Measurements from ENCODE around the gene SHOX. TPM values are rescaled to one million over a fixed set of nuclear protein-coding genes. Genes with fewer than 3 reads are reported as not detected.
"Not testable (repeated sequence)": the region's sequence is repeated elsewhere in the genome, so short reads cannot be mapped to it uniquely, and the experiment has no call there.

SHOX gene
- total RNA-seq, 1 donor from 2014 or later: not detected

DNA sequence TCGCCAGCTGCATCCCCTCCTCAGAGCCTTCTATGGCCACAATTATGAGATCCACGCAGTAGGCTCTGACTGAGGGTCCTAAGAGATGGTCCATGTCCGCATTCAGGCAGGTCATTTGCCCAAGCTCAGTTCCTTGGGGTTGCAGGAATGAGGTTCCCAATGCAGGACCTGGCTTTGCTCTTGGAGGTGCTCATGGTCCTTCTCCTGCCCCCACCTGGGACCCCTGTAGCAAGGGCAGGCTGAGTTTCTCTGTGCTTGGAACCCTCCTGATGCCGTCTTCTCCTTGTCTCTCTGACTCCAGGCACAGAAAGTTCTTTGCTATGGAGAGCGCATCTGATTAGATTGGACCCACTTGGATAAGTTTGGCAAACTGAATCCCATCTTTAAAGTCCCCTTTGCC lies 16.5 kb upstream of the SHOX start:
- intact Hi-C loops (cut with micrococcal nuclease): no loop called here
- no peak for DNase-seq (ENCODE audit: low spot score)
- Mint-ChIP-seq H3K27ac (no peak overlapping the region), H3K4me3 (no peak overlapping the region), H3K4me1 (ENCODE audit: low read depth) (no peaks in the 10 kb centered on the region), H3K9me3 (peaks cover 9% of the 10 kb centered on the region), H3K27me3 (ENCODE audit: insufficient read depth) (peaks cover 5% of the 10 kb centered on the region), H3K36me3 (ENCODE audit: low read depth) (no peaks in the 10 kb centered on the region)

DNA sequence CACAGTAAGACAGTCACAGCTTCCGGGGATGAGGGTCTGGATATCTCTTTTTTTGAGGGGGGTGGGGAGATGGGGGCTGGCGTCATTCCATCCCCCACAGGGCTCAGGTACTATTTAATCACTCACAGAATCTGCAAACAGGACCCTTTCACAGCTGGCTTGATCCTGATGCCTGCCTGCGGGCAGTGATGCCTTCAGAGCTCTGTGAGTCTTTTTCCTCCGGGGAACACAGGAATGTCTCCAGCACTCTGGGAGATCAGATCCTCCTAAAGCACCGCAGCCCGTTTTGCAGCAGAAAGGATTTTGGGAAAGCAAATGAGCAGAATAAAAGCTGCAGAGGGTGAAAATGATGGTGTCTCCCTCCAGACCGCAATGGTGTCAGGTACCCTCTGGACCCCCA lies 13.2 kb upstream of the SHOX start:
- no peak overlapping the region for H3K4me3 Mint-ChIP-seq
- peaks cover 18% of the 10 kb centered on the region for H3K27me3 Mint-ChIP-seq (ENCODE audit: insufficient read depth)
- DNase-seq (ENCODE audit: low spot score): no peak
- H3K9me3 Mint-ChIP-seq: no peaks in the 10 kb centered on the region
- H3K27ac Mint-ChIP-seq: no peak overlapping the region
- no peaks in the 10 kb centered on the region for H3K36me3 Mint-ChIP-seq (ENCODE audit: low read depth)
- intact Hi-C loops (cut with micrococcal nuclease): no loop called here
- no peaks in the 10 kb centered on the region for H3K4me1 Mint-ChIP-seq (ENCODE audit: low read depth)

DNA sequence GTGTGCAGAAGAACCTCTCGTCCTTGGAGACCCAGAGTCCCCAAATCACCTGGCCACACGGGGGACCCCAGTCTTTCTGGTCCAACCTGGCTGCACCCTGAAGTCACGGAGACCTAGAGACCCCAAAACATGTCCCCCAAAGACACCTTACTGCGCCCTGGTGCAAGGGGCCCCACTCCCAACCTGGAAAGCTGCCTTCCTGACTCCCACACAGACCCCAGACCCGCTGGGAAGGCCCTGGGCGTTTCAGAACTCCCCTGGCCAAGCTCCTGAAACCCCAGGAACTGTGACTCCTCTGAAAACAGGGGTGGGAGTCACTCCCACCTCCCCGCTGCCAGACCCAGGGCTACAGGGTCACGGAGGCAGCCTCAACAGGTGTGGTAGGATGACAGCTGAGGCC lies 12.7 kb upstream of the SHOX start:
- Mint-ChIP-seq H3K9me3 (no peaks in the 10 kb centered on the region), H3K4me3 (no peak overlapping the region), H3K4me1 (ENCODE audit: low read depth) (no peaks in the 10 kb centered on the region), H3K27me3 (ENCODE audit: insufficient read depth) (peaks cover 22% of the 10 kb centered on the region), H3K36me3 (ENCODE audit: low read depth) (no peaks in the 10 kb centered on the region), H3K27ac (no peak overlapping the region)
- intact Hi-C loops (cut with micrococcal nuclease): no loop called here
- DNase-seq (ENCODE audit: low spot score): no peak

DNA sequence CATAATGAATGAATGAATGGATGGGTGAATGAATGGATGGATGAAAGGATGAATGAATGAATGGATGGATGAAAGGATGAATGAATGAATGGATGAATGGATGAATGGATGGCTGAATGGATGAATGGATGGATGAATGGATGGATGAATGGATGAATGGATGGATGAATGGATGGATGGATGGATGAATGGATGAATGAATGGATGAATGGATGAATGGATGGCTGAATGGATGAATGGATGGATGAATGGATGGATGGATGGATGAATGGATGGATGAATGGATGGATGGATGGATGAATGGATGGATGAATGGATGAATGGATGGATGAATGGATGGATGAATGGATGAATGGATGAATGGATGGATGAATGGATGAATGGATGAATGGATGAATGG lies 12.3 kb upstream of the SHOX start:
- peaks cover 25% of the 10 kb centered on the region for H3K27me3 Mint-ChIP-seq (ENCODE audit: insufficient read depth)
- H3K9me3 Mint-ChIP-seq; intact Hi-C loops (cut with micrococcal nuclease); H3K27ac Mint-ChIP-seq; H3K4me1 Mint-ChIP-seq (ENCODE audit: low read depth); H3K36me3 Mint-ChIP-seq (ENCODE audit: low read depth); DNase-seq (ENCODE audit: low spot score); H3K4me3 Mint-ChIP-seq: not testable (repeated sequence)

DNA sequence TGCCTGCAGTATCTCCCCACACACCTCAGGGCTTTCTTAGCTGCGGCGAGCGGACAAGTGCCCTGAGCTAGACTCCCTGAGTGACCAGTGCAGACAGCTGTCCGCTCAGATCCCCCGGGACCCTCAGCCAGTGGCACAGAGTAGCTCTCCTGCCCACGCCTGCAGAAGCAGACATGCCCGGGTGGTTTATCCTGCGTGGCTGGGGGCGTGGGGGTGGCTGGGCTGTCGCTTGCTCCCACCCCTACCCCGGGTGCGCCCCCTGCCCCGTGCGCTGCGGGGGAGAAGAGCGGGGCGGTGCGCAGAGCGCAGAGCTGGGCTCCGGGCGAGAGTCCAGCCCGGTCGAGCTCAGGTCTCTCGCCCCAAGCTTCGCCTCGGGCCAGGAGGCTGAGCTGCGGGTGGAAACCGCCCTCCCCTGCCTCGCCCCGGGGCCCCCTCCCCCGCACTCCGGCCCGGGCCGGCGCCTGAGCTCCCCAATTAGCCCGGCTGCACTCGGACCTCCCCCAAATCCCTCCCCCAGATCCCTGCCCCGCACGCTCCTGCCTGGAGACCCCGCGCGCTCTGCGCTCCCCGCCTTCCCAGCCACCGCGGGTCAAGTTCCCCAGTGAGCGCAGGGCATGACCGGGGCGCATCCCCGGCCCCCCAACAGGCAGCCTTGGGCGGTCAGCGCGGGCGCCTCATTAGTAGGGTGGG lies 11.7 kb upstream of the SHOX start:
- H3K27me3 Mint-ChIP-seq (ENCODE audit: insufficient read depth): peaks cover 26% of the 10 kb centered on the region
- no peak for DNase-seq (ENCODE audit: low spot score)
- no peak overlapping the region for H3K27ac Mint-ChIP-seq
- H3K4me1 Mint-ChIP-seq (ENCODE audit: low read depth): no peaks in the 10 kb centered on the region
- no peaks in the 10 kb centered on the region for H3K36me3 Mint-ChIP-seq (ENCODE audit: low read depth)
- no peak overlapping the region for H3K4me3 Mint-ChIP-seq
- intact Hi-C loops (cut with micrococcal nuclease): no loop called here
- H3K9me3 Mint-ChIP-seq: no peaks in the 10 kb centered on the region

DNA sequence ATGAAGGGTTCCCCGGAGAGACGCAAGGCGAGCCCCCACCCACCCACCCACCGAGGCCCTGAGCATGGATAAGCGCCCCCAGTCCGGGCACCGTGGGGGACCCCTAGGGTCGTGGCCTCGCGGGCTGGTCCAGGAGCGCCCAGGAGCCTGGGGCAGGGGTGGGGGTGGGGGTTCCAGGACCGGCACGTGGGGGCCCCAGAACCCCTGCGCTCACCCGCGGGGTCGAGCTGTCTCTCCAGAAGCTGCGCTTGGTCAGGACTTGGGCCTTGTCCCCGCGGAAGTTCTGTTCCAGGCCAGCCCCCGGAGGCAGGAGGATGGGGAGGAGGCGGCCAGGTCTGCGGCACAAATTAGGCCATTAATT lies 11.2 kb upstream of the SHOX start:
- DNase-seq (ENCODE audit: low spot score): no peak
- Mint-ChIP-seq H3K4me1 (ENCODE audit: low read depth) (no peaks in the 10 kb centered on the region), H3K36me3 (ENCODE audit: low read depth) (no peaks in the 10 kb centered on the region), H3K4me3 (no peak overlapping the region), H3K27ac (no peak overlapping the region), H3K9me3 (no peaks in the 10 kb centered on the region), H3K27me3 (ENCODE audit: insufficient read depth) (peaks cover 26% of the 10 kb centered on the region)
- intact Hi-C loops (cut with micrococcal nuclease): no loop called here

DNA sequence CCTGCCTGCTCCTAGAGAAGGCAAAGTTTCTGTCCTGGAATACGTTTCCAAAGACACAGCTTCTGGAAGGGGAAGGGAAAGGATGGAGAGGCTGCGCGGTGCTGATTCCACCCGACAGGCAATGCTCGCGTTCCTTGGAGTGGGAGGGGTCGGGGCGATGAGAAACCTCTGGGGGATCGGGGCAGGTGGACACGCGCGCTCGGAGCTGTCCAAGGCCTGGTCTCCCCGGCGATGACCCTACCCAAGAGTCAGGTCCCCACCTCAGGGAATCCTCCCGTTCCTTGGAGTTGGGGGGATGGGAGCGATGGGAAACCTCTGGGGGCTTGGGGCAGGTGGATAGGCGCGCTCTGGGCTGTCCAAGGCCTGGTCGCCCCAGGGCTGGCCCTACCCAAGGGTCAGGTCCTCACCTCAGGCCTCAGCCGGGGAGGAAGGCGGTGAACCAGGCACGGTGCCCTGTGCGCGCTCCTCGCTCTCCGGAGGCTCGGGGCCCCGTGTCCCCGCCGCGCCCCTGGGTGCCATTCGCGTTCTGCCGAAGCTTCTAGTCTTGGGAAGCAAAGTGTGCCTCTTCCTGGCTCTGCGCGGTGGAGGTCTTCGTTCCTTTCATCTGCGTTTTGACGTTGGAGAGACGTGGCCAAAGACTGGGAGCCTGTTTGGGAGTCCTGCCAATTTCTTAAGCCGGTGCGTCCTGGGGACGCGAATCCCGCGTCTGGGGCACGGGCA lies 10.6 kb upstream of the SHOX start:
- no peak overlapping the region for H3K27ac Mint-ChIP-seq
- no peak for DNase-seq (ENCODE audit: low spot score)
- no peaks in the 10 kb centered on the region for H3K36me3 Mint-ChIP-seq (ENCODE audit: low read depth)
- peaks cover 28% of the 10 kb centered on the region for H3K27me3 Mint-ChIP-seq (ENCODE audit: insufficient read depth)
- H3K4me1 Mint-ChIP-seq (ENCODE audit: low read depth): no peaks in the 10 kb centered on the region
- intact Hi-C loops (cut with micrococcal nuclease): no loop called here
- no peaks in the 10 kb centered on the region for H3K9me3 Mint-ChIP-seq
- no peak overlapping the region for H3K4me3 Mint-ChIP-seq

DNA sequence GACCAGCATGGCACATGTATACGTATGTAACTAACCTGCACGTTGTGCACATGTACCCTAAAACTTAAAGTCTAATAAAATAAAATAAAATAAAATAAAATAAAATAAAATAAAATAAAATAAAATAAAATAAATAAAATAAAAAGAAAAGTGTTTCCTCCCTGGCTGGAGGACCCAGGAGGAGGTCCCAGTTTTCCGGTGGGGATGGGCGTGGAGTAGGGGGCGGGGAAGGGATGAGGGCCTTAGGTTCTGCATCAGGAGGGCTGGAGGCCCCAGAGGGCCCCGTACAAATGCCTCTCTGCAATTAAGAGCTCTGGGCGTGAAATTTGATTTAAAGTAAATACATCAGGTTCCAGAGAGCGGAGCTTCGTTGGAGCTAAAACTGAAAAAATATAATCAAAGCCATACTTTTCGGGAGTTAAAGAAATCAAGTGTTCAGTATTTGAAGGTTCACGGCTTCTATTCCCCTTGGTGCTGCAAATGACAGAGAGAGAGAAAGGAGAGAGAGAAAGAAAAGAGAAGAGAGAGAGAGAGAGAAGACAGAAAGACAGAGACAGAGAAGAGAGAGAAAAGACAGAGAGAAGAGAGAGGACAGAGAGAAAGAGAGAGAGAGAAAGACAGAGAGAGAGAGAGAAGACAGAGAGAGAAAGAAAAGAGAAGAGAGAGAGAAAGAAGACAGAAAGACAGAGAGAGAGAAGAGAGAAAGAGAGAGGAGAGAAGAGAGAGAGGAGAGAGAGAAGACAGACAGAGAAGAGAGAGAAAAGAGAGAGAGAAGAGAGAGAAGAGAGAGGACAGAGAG lies 8.7 kb upstream of the SHOX start:
- Mint-ChIP-seq H3K36me3 (ENCODE audit: low read depth) (no peaks in the 10 kb centered on the region), H3K27ac (peak overlapping the region; percentile 30), H3K27me3 (ENCODE audit: insufficient read depth) (peaks cover 39% of the 10 kb centered on the region), H3K4me1 (ENCODE audit: low read depth) (no peaks in the 10 kb centered on the region), H3K4me3 (peak overlapping the region; percentile 6), H3K9me3 (peaks cover 5% of the 10 kb centered on the region)
- DNase-seq (ENCODE audit: low spot score): no peak
- intact Hi-C loops (cut with micrococcal nuclease): no loop called here

DNA sequence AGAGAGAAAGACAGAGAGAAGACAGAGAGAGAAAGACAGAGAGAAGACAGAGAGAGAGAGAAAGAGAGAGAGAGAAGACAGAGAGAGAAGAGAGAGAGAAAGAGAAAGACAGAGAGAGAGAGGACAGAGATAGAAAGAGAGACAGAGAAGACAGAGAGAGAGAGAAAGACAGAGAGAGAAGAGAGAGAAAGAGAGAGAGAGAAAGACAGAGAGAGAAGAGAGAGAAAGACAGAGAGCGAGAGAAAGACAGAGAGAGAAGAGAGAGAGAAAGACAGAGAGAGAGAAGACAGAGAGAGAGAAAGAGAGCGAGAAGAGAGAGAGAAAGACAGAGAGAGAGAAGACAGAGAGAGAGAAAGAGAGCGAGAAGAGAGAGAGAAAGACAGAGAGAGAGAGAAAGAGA lies 7.8 kb upstream of the SHOX start:
- peaks cover 45% of the 10 kb centered on the region for H3K27me3 Mint-ChIP-seq (ENCODE audit: insufficient read depth)
- H3K27ac Mint-ChIP-seq; intact Hi-C loops (cut with micrococcal nuclease): not testable (repeated sequence)

DNA sequence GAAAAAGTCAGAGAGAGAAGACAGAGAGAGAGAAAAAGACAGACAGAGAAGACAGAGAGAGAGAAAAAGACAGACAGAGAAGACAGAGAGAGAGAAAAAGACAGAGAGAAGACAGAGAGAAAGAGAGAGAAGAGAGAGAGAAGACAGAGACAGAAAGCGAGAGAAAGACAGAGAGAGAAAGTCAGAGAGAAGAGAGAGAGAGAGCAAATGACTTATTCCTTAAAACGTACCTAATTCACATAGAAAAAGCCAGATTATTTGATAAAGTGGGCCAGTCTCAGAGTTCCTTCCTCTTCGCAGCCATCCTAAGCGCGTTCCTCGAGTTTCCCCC lies 7.4 kb upstream of the SHOX start:
- Mint-ChIP-seq H3K4me1 (ENCODE audit: low read depth) (no peaks in the 10 kb centered on the region), H3K9me3 (peaks cover 6% of the 10 kb centered on the region), H3K4me3 (no peak overlapping the region), H3K36me3 (ENCODE audit: low read depth) (no peaks in the 10 kb centered on the region), H3K27me3 (ENCODE audit: insufficient read depth) (peaks cover 48% of the 10 kb centered on the region), H3K27ac (peak overlapping the region; percentile 29)
- intact Hi-C loops (cut with micrococcal nuclease): no loop called here
- no peak for DNase-seq (ENCODE audit: low spot score)

More for the DNA sequence above, 7.8 kb upstream of the SHOX start:
- H3K4me1 Mint-ChIP-seq (ENCODE audit: low read depth); DNase-seq (ENCODE audit: low spot score); H3K9me3 Mint-ChIP-seq; H3K36me3 Mint-ChIP-seq (ENCODE audit: low read depth); H3K4me3 Mint-ChIP-seq: not testable (repeated sequence)

DNA sequence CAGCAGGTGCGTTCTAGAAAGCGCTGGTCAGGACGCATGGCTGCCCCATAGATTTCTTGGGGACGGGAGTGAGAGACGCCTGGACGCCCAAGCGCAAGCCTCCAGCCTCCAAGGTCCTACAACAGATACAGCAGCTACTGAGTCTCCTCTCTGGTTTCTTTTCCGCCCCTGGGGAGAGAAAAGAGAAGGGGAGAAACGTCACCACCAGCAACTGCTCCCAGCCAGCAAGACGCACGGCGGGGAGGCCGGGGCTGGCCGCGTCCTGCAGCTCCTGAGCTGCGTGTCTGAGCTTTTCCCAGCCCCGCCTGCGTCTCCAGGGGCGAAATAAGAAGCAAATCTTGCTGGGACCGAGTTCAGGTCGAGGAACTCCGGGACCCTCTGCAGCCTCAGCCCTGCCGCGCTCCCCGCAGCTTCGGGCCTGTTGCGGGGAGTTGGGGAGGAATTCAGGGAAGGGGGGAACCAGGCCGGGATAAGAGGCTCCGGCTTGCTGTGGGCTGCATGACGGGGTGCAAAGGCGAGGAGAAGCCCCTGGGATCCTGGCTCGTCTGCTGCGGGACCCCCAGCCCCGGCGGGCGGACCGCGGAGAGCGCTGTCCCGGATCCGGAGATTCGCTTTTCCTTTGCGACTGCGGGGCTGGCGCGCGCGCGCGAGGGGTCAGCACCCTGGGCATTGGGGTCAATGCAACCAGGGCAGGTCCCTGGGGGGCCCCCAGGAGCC lies 6.8 kb upstream of the SHOX start:
- Mint-ChIP-seq H3K27me3 (ENCODE audit: insufficient read depth) (peaks cover 46% of the 10 kb centered on the region), H3K4me1 (ENCODE audit: low read depth) (no peaks in the 10 kb centered on the region), H3K36me3 (ENCODE audit: low read depth) (no peaks in the 10 kb centered on the region)

DNA sequence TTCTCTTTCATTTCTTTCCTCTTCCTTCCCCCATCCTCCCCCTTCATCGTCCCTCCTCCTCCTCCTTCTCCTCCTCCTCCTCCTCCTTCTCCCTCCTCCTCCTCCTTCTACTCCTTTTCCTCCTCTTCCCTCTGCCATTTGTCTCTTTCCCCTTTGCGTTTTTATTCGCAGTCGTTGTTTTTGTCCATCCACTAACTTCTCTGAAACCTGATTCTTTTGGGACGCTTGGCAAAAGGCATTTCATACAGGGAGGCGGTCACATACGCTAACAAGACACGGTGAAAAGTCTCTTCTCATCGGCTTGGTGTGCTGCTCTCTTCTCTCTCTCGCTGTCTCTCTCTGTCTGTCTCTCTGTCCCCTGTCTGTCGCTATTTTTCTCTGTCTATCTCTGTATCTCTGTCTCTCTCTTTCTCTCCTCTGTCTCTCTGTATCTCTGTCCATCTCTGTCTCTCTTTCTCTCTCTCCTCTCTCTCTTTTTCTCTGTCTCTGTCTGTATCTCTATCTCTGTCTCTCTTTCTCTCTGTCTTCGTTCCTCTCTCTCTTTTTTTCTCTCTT lies 5.4 kb upstream of the SHOX start:
- H3K36me3 Mint-ChIP-seq (ENCODE audit: low read depth): no peaks in the 10 kb centered on the region
- no peaks in the 10 kb centered on the region for H3K4me1 Mint-ChIP-seq (ENCODE audit: low read depth)
- DNase-seq (ENCODE audit: low spot score): no peak
- H3K27ac Mint-ChIP-seq: no peak overlapping the region
- intact Hi-C loops (cut with micrococcal nuclease): no loop called here
- H3K27me3 Mint-ChIP-seq (ENCODE audit: insufficient read depth): peaks cover 55% of the 10 kb centered on the region
- H3K4me3 Mint-ChIP-seq: no peak overlapping the region
- peaks cover 6% of the 10 kb centered on the region for H3K9me3 Mint-ChIP-seq

More for the DNA sequence above, 6.8 kb upstream of the SHOX start:
- intact Hi-C loops (cut with micrococcal nuclease): no loop called here
- no peak overlapping the region for H3K4me3 Mint-ChIP-seq
- no peak overlapping the region for H3K27ac Mint-ChIP-seq
- no peak for DNase-seq (ENCODE audit: low spot score)
- H3K9me3 Mint-ChIP-seq: peaks cover 6% of the 10 kb centered on the region

Data from activated T-helper 1 cell treated with anti-CD3 and anti-CD28 coated beads, Interleukin-12 subunit alpha, Interleukin-12 subunit beta, Interleukin-2, Interleukin-4 antibody, amounts not matched to agents 30 ng/mL and 10 ng/mL and 1 ng/mL, durations not matched to agents 14 hours and 24 hours and 36 hours (primary cell).